Stimulated activated CD4-positive, alpha-beta T cell treated with anti-CD3 and anti-CD28 coated beads, TNF-alpha, amount 100 ng/mL, for 4 hours (primary cell): ENCODE measurements around the gene TMEM39B.
"Not testable (repeated sequence)": the region's sequence is repeated elsewhere in the genome, so short reads cannot be mapped to it uniquely, and the experiment has no call there.

Experiments
- DNase-seq, 3 experiments: peaks; one replicate each; pipeline ENCODE4 v3.0.0-alpha.2; 2020; ENCODE audit warnings: low read depth in 3 of 3

The TMEM39B gene

GRCh38 chr1:32072622-32073298 is at the start of gene TMEM39B:
Gene TMEM39B, plus strand, starts transcription at chr1:32072939. Its CDS starts 109 bp downstream, at chr1:32073048.
- peak; percentile 81 to 84 (median 83) for DNase-seq

GRCh38 chr1:32023351-32023750 is 49.4 kb upstream of the TMEM39B start:
- no peak for DNase-seq

- no peak for DNase-seq
Observed at GRCh38 chr1:32025515-32025914, 47.2 kb upstream of the TMEM39B start.

GRCh38 chr1:32028746-32029145 is 44.0 kb upstream of the TMEM39B start:
- no peak for DNase-seq

GRCh38 chr1:32031578-32032274 is 41.0 kb upstream of the TMEM39B start:
- DNase-seq: no peak

GRCh38 chr1:32032275-32032615 is 40.5 kb upstream of the TMEM39B start:
- no peak for DNase-seq

GRCh38 chr1:32035119-32035518 is 37.6 kb upstream of the TMEM39B start:
- no peak for DNase-seq

GRCh38 chr1:32040711-32041110 is 32.0 kb upstream of the TMEM39B start:
- no peak for DNase-seq

- DNase-seq: no peak
Observed at GRCh38 chr1:32042330-32042729, 30.4 kb upstream of the TMEM39B start.

GRCh38 chr1:32044234-32044633 is 28.5 kb upstream of the TMEM39B start:
- DNase-seq: no peak

GRCh38 chr1:32045772-32046171 is 27.0 kb upstream of the TMEM39B start:
- no peak for DNase-seq

- DNase-seq: no peak
Observed at GRCh38 chr1:32047701-32048100, 25.0 kb upstream of the TMEM39B start.

- no peak for DNase-seq
Observed at GRCh38 chr1:32048440-32048839, 24.3 kb upstream of the TMEM39B start.

- DNase-seq: no peak
Observed at GRCh38 chr1:32051706-32052105, 21.0 kb upstream of the TMEM39B start.

- DNase-seq: no peak
Observed at GRCh38 chr1:32052887-32053286, 19.9 kb upstream of the TMEM39B start.

GRCh38 chr1:32055416-32055815 is 17.3 kb upstream of the TMEM39B start:
- DNase-seq: no peak

- no peak for DNase-seq
Observed at GRCh38 chr1:32056598-32056997, 16.1 kb upstream of the TMEM39B start.

GRCh38 chr1:32060914-32061313 is 11.8 kb upstream of the TMEM39B start:
- no peak for DNase-seq

GRCh38 chr1:32062867-32063230 is 9.9 kb upstream of the TMEM39B start:
- no peak for DNase-seq

- DNase-seq: no peak
Observed at GRCh38 chr1:32063261-32063681, 9.5 kb upstream of the TMEM39B start.

- DNase-seq: not testable (repeated sequence)
Observed at GRCh38 chr1:32065613-32066488, 6.9 kb upstream of the TMEM39B start.

GRCh38 chr1:32066489-32066873 is 6.3 kb upstream of the TMEM39B start:
- DNase-seq: no peak
